Hypothalamus (tissue), 51 donors: ENCODE measurements around the gene PLXNA4.
A peak's percentile ranks its signal among the peaks of the same experiment; 100 is the strongest.

Source experiments
- DNase-seq, 51 donors: peaks; one replicate each; lab custom pipeline; 2025; lab: John Stamatoyannopoulos, UW

PLXNA4 gene

GRCh38 chr7:132446260-132446659 lies 130.0 kb downstream of the PLXNA4 start:
- DNase-seq = no peak

GRCh38 chr7:132443761-132444520 lies 132.3 kb downstream of the PLXNA4 start:
- DNase-seq = no peak

GRCh38 chr7:132441935-132442334 lies 134.3 kb downstream of the PLXNA4 start:
- no peak for DNase-seq

- no peak for DNase-seq
These were observed 136.1 kb downstream of the PLXNA4 start for GRCh38 chr7:132440151-132440550.

- no peak for DNase-seq
These were observed 137.3 kb downstream of the PLXNA4 start for GRCh38 chr7:132438926-132439325.

- no peak for DNase-seq
These were observed 138.5 kb downstream of the PLXNA4 start for GRCh38 chr7:132437730-132438129.

- DNase-seq = no peak
These were observed 140.1 kb downstream of the PLXNA4 start for GRCh38 chr7:132436121-132436520.

GRCh38 chr7:132435016-132435990 lies 141.0 kb downstream of the PLXNA4 start:
- peak in 2 of 51 donors; percentile 48 to 50 for DNase-seq

DNA sequence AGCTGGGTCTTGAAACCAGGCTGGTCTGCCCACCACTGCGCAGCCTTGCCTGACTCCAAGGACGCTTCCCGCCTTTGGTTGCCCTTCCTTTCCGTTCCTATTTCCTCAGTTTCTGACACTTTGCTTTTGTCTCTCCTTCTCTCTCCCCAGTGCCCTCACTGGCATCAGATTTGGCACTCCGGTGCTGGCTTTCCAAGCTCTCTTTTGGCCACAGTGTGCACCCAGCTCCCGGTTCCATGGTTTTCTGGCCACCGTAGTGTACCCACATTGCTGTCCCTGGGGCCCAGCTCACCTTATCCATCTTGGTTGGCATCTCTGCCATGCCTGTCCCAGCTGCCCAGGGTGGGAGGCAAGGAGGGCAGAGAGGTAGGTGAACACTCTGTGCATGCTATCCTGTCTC lies 142.2 kb downstream of the PLXNA4 start:
- no peak for DNase-seq

DNA sequence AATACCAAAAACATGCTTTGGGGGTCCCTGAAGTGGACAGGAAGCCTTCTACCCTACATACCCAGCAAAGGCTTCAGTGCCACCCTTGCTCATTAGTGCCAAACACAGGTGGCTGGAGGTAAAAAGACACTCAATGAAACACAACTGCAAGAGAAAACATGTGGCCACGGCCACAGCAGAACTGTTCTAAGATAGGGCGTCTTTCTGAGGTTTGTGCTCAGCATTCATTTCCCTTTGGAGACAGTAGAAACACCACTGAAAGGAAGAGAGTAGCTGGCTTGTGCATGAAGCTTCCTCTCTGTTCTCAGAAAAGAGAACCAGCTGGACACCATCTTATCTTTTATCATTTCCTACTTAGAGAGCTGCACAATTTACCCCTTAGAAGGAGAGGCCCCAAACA lies 143.0 kb downstream of the PLXNA4 start:
- DNase-seq = no peak

- DNase-seq = peak in 1 of 51 donors; percentile 46
These were observed 145.1 kb downstream of the PLXNA4 start for GRCh38 chr7:132430861-132431822.

GRCh38 chr7:132430041-132430855 lies 146.0 kb downstream of the PLXNA4 start:
- no peak for DNase-seq

- DNase-seq = no peak
These were observed 147.1 kb downstream of the PLXNA4 start for GRCh38 chr7:132429181-132429580.

DNA sequence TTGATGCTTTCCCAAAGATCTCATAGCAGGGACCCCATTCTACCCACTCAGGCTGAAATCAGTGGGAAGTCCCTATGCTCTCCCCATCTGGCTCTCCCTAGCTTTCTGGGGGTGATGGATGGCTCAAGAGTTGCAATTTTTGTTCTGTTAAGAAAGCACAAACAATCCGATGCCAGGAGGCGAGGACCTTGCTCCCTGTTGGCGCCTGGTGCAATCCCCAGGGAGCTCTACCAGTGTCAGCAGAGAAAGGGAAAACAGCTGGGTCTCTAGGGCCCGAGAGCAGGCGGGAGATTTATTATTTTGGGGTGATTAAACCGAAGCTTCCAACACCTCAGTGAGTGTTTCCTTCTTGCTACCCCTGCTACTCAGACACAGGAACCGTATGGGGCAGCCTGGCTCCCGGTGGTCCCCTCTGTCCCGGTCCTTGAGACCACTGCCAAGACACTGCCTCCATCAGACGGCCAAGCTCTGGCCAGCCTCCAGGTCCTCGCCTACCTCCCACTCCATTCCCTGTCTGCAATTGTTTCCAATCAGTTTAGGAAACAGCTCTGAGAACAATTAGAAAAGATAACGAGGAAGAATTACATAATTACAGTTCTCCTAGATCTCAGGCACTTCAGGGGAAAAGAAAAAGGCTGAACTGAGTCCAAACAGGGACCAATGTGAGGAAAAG lies 147.9 kb downstream of the PLXNA4 start:
- DNase-seq = no peak

- DNase-seq = no peak
These were observed 150.3 kb downstream of the PLXNA4 start for GRCh38 chr7:132425942-132426341.

DNA sequence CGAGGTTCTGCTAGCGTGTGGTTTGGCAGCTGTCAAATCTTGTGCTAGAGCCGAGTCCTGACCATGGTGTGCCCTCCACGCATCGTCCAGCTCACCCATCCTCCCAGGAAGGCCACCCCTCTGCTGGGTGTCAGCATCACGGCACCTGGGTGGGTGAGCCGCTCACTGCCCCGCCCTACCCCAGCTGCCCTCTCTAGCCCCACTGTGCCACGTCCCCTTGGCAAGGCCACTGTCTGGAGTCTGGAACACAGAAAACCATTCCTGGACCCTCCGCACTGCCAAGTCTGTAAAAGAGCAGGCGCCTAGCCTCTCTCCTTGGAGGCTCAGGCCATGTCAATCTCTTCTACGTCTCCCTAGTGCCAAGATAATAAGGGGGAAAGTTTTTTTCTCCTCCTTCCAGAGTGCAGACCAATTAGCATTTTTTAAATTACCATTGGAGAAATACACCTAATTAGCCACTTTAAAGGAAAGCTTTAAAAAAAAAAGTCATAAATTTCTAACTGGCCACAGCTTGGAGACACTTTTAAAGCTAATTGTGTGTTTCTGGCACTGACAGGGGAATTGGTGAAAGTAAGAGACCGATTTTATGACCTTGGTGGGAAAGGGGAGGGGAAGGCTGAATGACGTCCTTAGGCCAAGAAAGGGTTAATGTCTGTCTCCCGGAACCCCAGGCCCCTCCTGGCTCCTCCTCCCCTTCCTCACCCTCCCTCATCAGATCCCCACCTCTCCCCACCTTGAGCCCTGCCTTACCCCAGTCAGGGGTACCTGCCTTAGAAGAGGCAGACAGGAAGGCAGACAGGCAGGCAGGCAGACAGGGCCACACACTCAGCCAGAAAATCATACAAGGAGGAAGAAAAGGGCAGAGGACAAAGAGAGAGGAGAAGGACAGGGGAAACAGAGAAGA lies 151.2 kb downstream of the PLXNA4 start:
- peak in 7 of 51 donors; percentile 12 to 43 (median 22) for DNase-seq

DNA sequence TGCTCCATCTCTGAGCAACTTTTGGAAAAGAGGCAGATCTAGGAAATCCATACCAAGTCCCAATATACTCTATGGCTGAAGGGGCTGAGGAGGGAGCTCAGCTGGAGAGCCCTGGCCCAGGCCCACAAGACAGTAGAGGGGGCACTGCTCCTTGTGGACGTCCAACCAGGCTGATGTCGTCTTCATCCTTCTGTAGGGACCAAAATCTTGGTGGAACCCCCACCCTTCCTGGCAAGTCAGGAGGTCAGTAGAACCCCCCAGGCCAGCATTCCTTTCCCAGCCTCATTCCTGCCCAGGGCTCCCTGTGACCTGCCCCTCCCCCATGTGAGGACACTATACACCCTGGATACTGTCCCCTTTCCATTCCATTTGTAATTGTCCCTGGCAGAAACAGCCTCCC lies 152.0 kb downstream of the PLXNA4 start:
- DNase-seq = no peak
